ENCODE measurements around the gene RAET1E.
"Not testable (repeated sequence)": the region's sequence is repeated elsewhere in the genome, so short reads cannot be mapped to it uniquely, and the experiment has no call there.

The RAET1E gene

GRCh38 chr6:149895048-149895590 is 2.8 kb downstream of the RAET1E start:
- no peak overlapping the region for H3K4me3 ChIP-seq (ENCODE audit: low read length)
- TF ChIP-seq CTCF (IDR thresholded peaks at IDR 0.05; ENCODE audit: insufficient read depth, low read depth, low read length, missing control alignments) = no peak
- DNase-seq (ENCODE audit: low read depth) = peak; percentile 47

- not testable (repeated sequence) for H3K4me3 ChIP-seq (ENCODE audit: low read length); DNase-seq (ENCODE audit: low read depth)
Observed at GRCh38 chr6:149891864-149892263, 6.0 kb downstream of the RAET1E start.

DNA sequence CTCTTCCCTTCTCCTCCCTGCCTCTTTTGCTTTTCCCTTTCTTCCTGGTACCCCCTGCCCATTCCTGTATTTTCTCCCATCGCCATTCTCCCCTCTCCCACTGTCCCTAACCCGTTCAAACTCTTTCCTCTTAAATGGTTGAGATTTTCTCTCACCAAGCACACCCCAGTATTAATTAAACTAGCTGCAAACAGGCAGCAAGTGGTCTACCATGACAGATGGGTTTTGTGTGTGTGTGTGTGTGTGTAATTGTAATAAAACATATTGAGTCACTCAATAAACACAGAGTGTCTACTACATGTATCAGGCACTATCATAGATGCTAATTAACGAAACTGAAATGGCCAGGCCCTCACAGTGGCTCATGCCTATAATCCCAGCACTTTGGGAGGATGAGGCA is 6.7 kb downstream of the RAET1E start:
- no peak for TF ChIP-seq CTCF (IDR thresholded peaks at IDR 0.05; ENCODE audit: insufficient read depth, low read depth, low read length, missing control alignments)
- peak; percentile 41 for DNase-seq (ENCODE audit: low read depth)
- H3K4me3 ChIP-seq (ENCODE audit: low read length) = no peak overlapping the region

- peak overlapping the region; percentile 7 for H3K4me3 ChIP-seq (ENCODE audit: low read length)
- TF ChIP-seq CTCF (IDR thresholded peaks at IDR 0.05; ENCODE audit: insufficient read depth, low read depth, low read length, missing control alignments) = no peak
- DNase-seq (ENCODE audit: low read depth) = peak; percentile 93
Observed at GRCh38 chr6:149890629-149891045, 7.3 kb downstream of the RAET1E start.

GRCh38 chr6:149889326-149889725 is 8.6 kb downstream of the RAET1E start:
- DNase-seq (ENCODE audit: low read depth) = peak; percentile 43
- no peak for TF ChIP-seq CTCF (IDR thresholded peaks at IDR 0.05; ENCODE audit: insufficient read depth, low read depth, low read length, missing control alignments)
- H3K4me3 ChIP-seq (ENCODE audit: low read length) = no peak overlapping the region

GRCh38 chr6:149888659-149889058 is 9.3 kb downstream of the RAET1E start:
- H3K4me3 ChIP-seq (ENCODE audit: low read length) = no peak overlapping the region
- DNase-seq (ENCODE audit: low read depth) = peak; percentile 94
- TF ChIP-seq CTCF (IDR thresholded peaks at IDR 0.05; ENCODE audit: insufficient read depth, low read depth, low read length, missing control alignments) = no peak

DNA sequence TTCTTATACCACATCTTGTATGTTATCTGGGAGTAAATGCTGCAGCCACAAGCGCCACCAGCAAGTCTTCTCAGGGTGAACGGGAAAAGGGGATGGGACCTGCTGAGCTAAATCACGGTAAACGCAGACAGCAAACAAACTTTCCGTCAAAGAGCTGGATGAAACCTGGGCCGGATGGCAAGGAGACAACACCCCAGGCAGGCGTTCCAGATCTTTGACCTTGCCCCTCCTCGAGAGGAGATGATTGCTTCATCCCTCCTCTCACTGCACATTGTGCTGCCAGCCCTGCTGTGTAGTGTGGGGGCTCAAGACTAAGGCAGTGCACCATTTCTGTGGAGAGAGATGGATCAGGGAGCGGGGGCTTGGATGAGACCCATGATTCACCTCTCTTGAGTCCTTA is 9.8 kb downstream of the RAET1E start:
- no peak overlapping the region for H3K4me3 ChIP-seq (ENCODE audit: low read length)
- no peak for TF ChIP-seq CTCF (IDR thresholded peaks at IDR 0.05; ENCODE audit: insufficient read depth, low read depth, low read length, missing control alignments)
- DNase-seq (ENCODE audit: low read depth) = peak; percentile 88
